ENCODE data around the gene SH2D1B. TPM values are rescaled to one million over a fixed set of nuclear protein-coding genes. Genes with fewer than 3 reads are reported as not detected.

Gene SH2D1B
- total and polyA plus RNA-seq, 10 of the 15 experiments (the other 5 are each of a cell fraction or from before 2014, with no cell fraction given) = 0.18 TPM; not detected in 9

GRCh38 chr1:162364498-162364897 lies 47.4 kb downstream of the SH2D1B start:
- ChIA-PET RAD21 (ENCODE audit: unreplicated experiment) (no interaction called here), POLR2A (interaction anchor here (0.8 kb wide), 1 partner anchor 23 kb away, joined by 3 read pairs; no protein-coding TSS in a partner anchor), CTCF (interaction anchor here (8.0 kb wide), 1 partner anchor 27 kb away, joined by 104 read pairs; no protein-coding TSS in a partner anchor), SMC1A (ENCODE audit: uncharacterized antibody, unreplicated experiment) (interaction anchor here (0.6 to 2.2 kb wide), 3 partner anchors 8 to 60 kb away, joined by 5 to 17 read pairs (median 6); no protein-coding TSS in a partner anchor)
- in situ Hi-C loops (cut with MboI) (no loop called here), intact Hi-C loops (cut with micrococcal nuclease; ENCODE audit: unreplicated experiment) (no loop called here)
- H3K9ac ChIP-seq (ENCODE audit: control insufficient read depth, insufficient read depth, low read length) = no peak overlapping the region
- H3K4me3 ChIP-seq = no peak overlapping the region
- H3K4me1 ChIP-seq (ENCODE audit: control insufficient read depth, insufficient read depth, low read length) = peaks cover 17% of the 10 kb centered on the region
- no peaks in the 10 kb centered on the region for H3K36me3 ChIP-seq (ENCODE audit: control insufficient read depth in 2 of 2, insufficient read depth in 2 of 2, low read length in 1 of 2)
- FAIRE-seq (no peak), ATAC-seq (no peak), DNase-seq (ENCODE audit: low read depth, low spot score) (no peak)
- no peak overlapping the region for H3K4me2 ChIP-seq (ENCODE audit: control insufficient read depth, insufficient read depth)
- H4K20me1 ChIP-seq (ENCODE audit: control insufficient read depth, insufficient read depth) = no peaks in the 10 kb centered on the region
- no peak overlapping the region for H3K27ac ChIP-seq (ENCODE audit: control insufficient read depth, insufficient read depth)
- WGBS (ENCODE audit: insufficient coverage, insufficient replicate concordance, low lambda C conversion rate, missing lambda C conversion rate) = 0% methylated on average over 1 of the region's 1 CpG
- no peaks in the 10 kb centered on the region for H3K79me2 ChIP-seq (ENCODE audit: control insufficient read depth, insufficient read depth, low read length)
- no peaks in the 10 kb centered on the region for H3K9me3 ChIP-seq (replicated peaks; ENCODE audit: control insufficient read depth, insufficient read depth, low read length)
- no peaks in the 10 kb centered on the region for H3K27me3 ChIP-seq (replicated peaks in 1 of 2; ENCODE audit: control insufficient read depth in 2 of 2, insufficient read depth in 2 of 2, low read length in 1 of 2)
- no TSS peak for BruUV-seq (replicated peaks)
- H2AFZ ChIP-seq (ENCODE audit: control insufficient read depth, low read depth, low read length) = no peak overlapping the region
- TF ChIP-seq, protein P1, sequence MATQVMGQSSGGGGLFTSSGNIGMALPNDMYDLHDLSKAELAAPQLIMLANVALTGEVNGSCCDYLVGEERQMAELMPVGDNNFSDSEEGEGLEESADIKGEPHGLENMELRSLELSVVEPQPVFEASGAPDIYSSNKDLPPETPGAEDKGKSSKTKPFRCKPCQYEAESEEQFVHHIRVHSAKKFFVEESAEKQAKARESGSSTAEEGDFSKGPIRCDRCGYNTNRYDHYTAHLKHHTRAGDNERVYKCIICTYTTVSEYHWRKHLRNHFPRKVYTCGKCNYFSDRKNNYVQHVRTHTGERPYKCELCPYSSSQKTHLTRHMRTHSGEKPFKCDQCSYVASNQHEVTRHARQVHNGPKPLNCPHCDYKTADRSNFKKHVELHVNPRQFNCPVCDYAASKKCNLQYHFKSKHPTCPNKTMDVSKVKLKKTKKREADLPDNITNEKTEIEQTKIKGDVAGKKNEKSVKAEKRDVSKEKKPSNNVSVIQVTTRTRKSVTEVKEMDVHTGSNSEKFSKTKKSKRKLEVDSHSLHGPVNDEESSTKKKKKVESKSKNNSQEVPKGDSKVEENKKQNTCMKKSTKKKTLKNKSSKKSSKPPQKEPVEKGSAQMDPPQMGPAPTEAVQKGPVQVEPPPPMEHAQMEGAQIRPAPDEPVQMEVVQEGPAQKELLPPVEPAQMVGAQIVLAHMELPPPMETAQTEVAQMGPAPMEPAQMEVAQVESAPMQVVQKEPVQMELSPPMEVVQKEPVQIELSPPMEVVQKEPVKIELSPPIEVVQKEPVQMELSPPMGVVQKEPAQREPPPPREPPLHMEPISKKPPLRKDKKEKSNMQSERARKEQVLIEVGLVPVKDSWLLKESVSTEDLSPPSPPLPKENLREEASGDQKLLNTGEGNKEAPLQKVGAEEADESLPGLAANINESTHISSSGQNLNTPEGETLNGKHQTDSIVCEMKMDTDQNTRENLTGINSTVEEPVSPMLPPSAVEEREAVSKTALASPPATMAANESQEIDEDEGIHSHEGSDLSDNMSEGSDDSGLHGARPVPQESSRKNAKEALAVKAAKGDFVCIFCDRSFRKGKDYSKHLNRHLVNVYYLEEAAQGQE (IDR thresholded peaks at IDR 0.05; ENCODE audit: low read depth, low read length) = no peak
- TF ChIP-seq RELB (IDR thresholded peaks at IDR 0.05; ENCODE audit: low read depth) (no peak), HDAC2 (IDR thresholded peaks at IDR 0.05) (no peak), ESRRA (IDR thresholded peaks at IDR 0.05; ENCODE audit: low read length) (no peak), MEF2A (IDR thresholded peaks at IDR 0.05; ENCODE audit: insufficient read depth, low read depth, low read length) (no peak)
- TF ChIP-seq, protein P2, sequence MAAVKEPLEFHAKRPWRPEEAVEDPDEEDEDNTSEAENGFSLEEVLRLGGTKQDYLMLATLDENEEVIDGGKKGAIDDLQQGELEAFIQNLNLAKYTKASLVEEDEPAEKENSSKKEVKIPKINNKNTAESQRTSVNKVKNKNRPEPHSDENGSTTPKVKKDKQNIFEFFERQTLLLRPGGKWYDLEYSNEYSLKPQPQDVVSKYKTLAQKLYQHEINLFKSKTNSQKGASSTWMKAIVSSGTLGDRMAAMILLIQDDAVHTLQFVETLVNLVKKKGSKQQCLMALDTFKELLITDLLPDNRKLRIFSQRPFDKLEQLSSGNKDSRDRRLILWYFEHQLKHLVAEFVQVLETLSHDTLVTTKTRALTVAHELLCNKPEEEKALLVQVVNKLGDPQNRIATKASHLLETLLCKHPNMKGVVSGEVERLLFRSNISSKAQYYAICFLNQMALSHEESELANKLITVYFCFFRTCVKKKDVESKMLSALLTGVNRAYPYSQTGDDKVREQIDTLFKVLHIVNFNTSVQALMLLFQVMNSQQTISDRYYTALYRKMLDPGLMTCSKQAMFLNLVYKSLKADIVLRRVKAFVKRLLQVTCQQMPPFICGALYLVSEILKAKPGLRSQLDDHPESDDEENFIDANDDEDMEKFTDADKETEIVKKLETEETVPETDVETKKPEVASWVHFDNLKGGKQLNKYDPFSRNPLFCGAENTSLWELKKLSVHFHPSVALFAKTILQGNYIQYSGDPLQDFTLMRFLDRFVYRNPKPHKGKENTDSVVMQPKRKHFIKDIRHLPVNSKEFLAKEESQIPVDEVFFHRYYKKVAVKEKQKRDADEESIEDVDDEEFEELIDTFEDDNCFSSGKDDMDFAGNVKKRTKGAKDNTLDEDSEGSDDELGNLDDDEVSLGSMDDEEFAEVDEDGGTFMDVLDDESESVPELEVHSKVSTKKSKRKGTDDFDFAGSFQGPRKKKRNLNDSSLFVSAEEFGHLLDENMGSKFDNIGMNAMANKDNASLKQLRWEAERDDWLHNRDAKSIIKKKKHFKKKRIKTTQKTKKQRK (IDR thresholded peaks at IDR 0.05; ENCODE audit: low read depth, low read length) = no peak
- TF ChIP-seq, protein P3, sequence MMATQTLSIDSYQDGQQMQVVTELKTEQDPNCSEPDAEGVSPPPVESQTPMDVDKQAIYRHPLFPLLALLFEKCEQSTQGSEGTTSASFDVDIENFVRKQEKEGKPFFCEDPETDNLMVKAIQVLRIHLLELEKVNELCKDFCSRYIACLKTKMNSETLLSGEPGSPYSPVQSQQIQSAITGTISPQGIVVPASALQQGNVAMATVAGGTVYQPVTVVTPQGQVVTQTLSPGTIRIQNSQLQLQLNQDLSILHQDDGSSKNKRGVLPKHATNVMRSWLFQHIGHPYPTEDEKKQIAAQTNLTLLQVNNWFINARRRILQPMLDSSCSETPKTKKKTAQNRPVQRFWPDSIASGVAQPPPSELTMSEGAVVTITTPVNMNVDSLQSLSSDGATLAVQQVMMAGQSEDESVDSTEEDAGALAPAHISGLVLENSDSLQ (IDR thresholded peaks at IDR 0.05) = no peak
